Cardiac muscle cell (in vitro differentiated cells and primary cell): ENCODE measurements around the gene FOXD1. TPM values are rescaled to one million over a fixed set of nuclear protein-coding genes. Genes with fewer than 3 reads are reported as not detected.

Source experiments
- DNase-seq, 2 donors: peaks; one replicate each; pipeline versions ENCODE4 v3.0.0 to v3.0.0-alpha.2; 2010 to 2017; ENCODE audit warnings: low read depth in 1 of 2, low spot score in 1 of 2
- H3K27ac ChIP-seq: fragments of 200-600 bp; sonication (generic); 2 replicates; pipeline ENCODE4 v1.5.1; 2016
- H3K27me3 ChIP-seq: fragments of 200-600 bp; sonication (generic); 2 replicates; pipeline ENCODE4 v1.6.0; 2016; ENCODE audit warnings: control low read depth
- H3K36me3 ChIP-seq: fragments of 200-600 bp; sonication (generic); 2 replicates; pipeline ENCODE4 v1.5.1; 2016; ENCODE audit warnings: control low read depth
- H3K4me1 ChIP-seq: fragments of 200-600 bp; sonication (generic); 2 replicates; pipeline ENCODE4 v1.8.1; 2017; ENCODE audit warnings: low read depth, mild to moderate bottlenecking, mixed run types
- H3K4me3 ChIP-seq: fragments of 200-600 bp; sonication (generic); 2 replicates; pipeline ENCODE4 v1.5.1; 2016; ENCODE audit warnings: mild to moderate bottlenecking
- H3K9me3 ChIP-seq: fragments of 200-600 bp; sonication (generic); 2 replicates; pipeline ENCODE4 v1.5.1; 2017; ENCODE audit warnings: low read depth, mild to moderate bottlenecking, control low read depth
- polyA plus RNA-seq: library from polyadenylated mRNA; unstranded; fragments of >200 nt; fragmentation: Nextera tagmentation; extraction: Ambion mirVana; gene quantifications from 2 replicates; pipeline ENCODE4 v1.2.1, GENCODE V29; 2016
- total RNA-seq: library from RNA; depleted of rRNA; stranded (reverse); fragments of >200 nt; gene quantifications from 2 replicates; pipeline ENCODE4 v1.2.3, GENCODE V29; 2016
- TF ChIP-seq, protein P1 (sequence below): IDR thresholded peaks from 2 replicates; pipeline ENCODE4 v1.5.1; 2012; ENCODE audit warnings: low read depth, mild to moderate bottlenecking, low read length

The FOXD1 gene
- total and polyA plus RNA-seq, 2 experiments from 2014 or later: 0.28 TPM; not detected in 1

DNA sequence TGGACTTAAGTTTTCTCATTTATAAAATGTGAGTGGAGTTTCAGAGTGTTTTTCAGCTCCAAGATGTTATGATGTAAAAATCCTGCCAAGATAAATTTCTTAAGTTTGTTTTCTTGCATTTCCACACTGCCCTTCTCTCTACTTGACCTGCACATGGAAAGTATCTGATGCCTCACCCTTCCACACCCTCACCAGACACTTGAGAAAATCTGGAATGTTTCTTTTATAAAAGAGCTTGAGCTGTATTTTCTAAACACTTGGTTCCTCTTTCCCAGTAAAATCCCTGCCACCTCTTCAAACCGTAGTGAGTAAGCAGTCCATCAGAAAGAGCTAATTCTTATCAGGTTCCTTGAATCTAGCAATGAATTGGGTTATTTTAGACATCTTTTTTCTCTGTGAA lies 42.9 kb downstream of the FOXD1 start:
- Histone ChIP-seq H3K9me3 (no peaks in the 10 kb centered on the region), H3K4me3 (no peak overlapping the region), H3K27ac (no peak overlapping the region), H3K36me3 (no peaks in the 10 kb centered on the region), H3K27me3 (peaks cover 3% of the 10 kb centered on the region), H3K4me1 (no peaks in the 10 kb centered on the region)
- DNase-seq: no peak
- TF ChIP-seq, protein P1, sequence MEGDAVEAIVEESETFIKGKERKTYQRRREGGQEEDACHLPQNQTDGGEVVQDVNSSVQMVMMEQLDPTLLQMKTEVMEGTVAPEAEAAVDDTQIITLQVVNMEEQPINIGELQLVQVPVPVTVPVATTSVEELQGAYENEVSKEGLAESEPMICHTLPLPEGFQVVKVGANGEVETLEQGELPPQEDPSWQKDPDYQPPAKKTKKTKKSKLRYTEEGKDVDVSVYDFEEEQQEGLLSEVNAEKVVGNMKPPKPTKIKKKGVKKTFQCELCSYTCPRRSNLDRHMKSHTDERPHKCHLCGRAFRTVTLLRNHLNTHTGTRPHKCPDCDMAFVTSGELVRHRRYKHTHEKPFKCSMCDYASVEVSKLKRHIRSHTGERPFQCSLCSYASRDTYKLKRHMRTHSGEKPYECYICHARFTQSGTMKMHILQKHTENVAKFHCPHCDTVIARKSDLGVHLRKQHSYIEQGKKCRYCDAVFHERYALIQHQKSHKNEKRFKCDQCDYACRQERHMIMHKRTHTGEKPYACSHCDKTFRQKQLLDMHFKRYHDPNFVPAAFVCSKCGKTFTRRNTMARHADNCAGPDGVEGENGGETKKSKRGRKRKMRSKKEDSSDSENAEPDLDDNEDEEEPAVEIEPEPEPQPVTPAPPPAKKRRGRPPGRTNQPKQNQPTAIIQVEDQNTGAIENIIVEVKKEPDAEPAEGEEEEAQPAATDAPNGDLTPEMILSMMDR: no peak

DNA sequence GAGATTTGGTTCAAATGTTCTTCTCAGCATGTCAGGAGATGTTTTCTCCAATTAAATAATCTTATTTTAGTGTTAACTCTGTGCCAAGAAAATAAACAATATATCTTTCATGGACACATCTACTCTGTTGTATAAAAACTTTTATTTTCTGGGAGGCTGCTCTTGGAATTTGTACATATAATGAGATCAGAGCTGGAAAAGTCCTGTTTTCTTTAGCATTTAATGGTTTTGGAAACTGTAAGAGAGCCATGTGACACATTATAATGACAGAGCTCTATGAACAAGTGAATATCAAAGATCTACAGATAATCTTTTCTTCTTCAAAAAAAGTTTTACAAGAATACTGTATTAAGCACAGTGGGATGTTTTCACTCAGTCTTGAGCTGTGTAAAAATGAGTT lies 48.8 kb downstream of the FOXD1 start:
- Histone ChIP-seq H3K9me3 (no peaks in the 10 kb centered on the region), H3K36me3 (no peaks in the 10 kb centered on the region), H3K27me3 (no peaks in the 10 kb centered on the region), H3K27ac (no peak overlapping the region), H3K4me3 (no peak overlapping the region), H3K4me1 (no peaks in the 10 kb centered on the region)
- no peak for DNase-seq
- TF ChIP-seq, protein P1: no peak

Other genes starting within 250 kb of the FOXD1 start
- 407 and 433 TPM in 2 replicates for gene BTF3, start 49.7 kb upstream of the FOXD1 start, total RNA-seq
- 375 and 458 TPM in 2 replicates for gene BTF3, start 49.7 kb upstream of the FOXD1 start, polyA plus RNA-seq
- gene ANKRA2, start 116.9 kb upstream of the FOXD1 start, total RNA-seq: 22.0 and 39.5 TPM in 2 replicates
- 32.0 and 41.9 TPM in 2 replicates for gene ANKRA2, start 116.9 kb upstream of the FOXD1 start, polyA plus RNA-seq
- 11.8 and 14.8 TPM in 2 replicates for gene UTP15, start 117.0 kb upstream of the FOXD1 start, total RNA-seq
- gene UTP15, start 117.0 kb upstream of the FOXD1 start, polyA plus RNA-seq: 8.1 and 15.8 TPM in 2 replicates
- 0.11 and 0.30 TPM in 2 replicates for gene ARHGEF28, start 177.4 kb upstream of the FOXD1 start, total RNA-seq
- not detected in 2 replicates for gene ARHGEF28, start 177.4 kb upstream of the FOXD1 start, polyA plus RNA-seq